Endothelial cell of umbilical vein (primary cell): ENCODE data around the gene ROMO1.

Experiments used
- CTCF ChIP-seq, 2 donors: IDR thresholded peaks; 1 replicate in 1 of 2; 2 replicates in 1 of 2; pipeline ENCODE4 v1.5.1; 2011; ENCODE audit warnings: low read length in 2 of 2, mild to moderate bottlenecking in 2 of 2, moderate library complexity in 2 of 2, control low read depth in 1 of 2, inconsistent platforms in 1 of 2, low read depth in 1 of 2; ENCODE audit not compliant: insufficient read depth in 1 of 2; ENCODE audit errors: extremely low read depth in 1 of 2
- EZH2 ChIP-seq: IDR thresholded peaks from 2 replicates; pipeline ENCODE4 v1.6.1; 2012; ENCODE audit warnings: borderline replicate concordance, low read depth, mild to moderate bottlenecking, moderate library complexity, low read length, inconsistent platforms; ENCODE audit not compliant: severe bottlenecking
- GATA2 ChIP-seq: IDR thresholded peaks from 2 replicates; pipeline ENCODE4 v1.7.0; 2011; ENCODE audit warnings: low read depth, mild to moderate bottlenecking, moderate library complexity, mixed read lengths, low read length; ENCODE audit not compliant: insufficient read length, insufficient read depth

DNA sequence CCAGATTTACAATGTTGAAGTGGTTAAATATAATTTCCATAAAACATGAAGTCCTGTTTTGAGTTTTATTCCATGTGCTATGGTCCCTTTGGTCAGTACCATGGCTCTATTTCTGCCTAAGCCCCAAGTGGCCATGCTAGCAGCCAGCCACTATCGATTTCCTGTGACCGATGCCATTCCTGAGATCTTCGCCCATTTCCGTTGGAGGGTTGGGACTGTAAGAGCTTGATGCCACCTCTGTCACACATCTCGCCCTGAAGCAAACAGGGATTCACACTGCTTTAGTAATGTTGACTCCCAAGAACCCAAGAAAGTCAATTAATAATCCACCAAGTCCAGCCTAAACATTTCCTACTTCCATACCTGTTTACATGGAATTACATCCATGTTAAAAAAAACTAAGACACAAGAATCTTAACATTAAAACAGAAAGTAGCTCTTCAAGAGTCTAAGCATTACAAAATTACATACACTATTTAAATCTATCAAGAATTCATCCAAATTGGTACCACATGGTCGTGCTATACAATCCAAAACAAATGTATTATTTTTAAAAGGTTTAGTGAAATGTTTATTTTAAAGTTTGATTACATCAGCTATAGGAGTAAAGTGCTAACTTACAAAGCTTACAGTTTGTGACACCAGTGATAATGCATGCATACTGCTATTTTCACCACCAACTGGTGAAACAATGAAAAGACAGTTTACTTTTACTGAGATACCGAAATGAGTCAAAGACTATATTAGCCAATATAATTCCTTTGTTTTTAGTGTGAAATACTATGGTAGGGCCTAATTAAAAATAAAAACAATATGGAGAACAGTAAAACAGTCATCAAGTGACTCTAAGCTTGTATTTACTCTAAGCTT lies 40.3 kb downstream of the ROMO1 start:
- TF ChIP-seq CTCF (IDR thresholded peaks at IDR 0.05; ENCODE audit: extremely low read depth in 1 of 2, insufficient read depth in 1 of 2, low read depth in 1 of 2, low read length in 2 of 2) (peak; percentile 11 to 13), EZH2 (no peak), GATA2 (no peak)
